Activated T-helper 1 cell treated with Interleukin-2 at 50 U/mL for 16 hours (primary cell): ENCODE results near the gene SH2D4B.

Experiments
- DNase-seq: peaks from one replicate; pipeline ENCODE4 v3.0.0-alpha.2; 2020; ENCODE audit warnings: low read depth

The SH2D4B gene

DNA sequence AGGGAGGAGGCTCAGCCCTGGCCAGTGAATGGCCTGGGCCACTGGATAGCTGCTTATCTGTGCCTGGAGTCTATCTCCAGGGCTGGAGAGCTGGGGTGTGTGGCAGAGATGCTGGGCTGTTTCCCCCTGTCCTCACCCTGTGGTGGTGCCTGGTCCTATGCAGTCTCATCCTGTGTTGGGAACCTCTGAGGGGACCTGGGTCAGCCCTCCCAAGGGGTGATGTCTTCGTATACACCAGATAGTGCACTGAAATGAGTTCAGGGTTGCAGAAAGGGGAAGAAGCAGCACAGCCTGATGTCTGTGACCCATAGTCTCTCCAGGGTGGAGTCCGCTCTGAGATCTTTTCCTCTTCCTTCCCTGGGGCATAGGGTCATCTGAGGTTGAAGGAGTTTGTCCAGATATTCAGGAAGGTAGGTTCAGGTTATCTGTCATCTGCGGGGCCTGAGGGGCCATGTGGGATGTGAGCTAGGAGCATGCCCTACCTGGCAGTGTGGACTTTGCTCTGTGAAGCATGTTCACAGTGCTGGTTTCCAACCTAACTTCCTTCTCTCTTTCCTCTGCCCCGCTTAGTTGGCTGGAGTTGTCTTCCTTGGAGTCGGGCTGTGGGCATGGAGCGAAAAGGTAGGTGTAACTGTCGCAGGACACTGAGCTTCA, 33.4 kb upstream of the SH2D4B start:
- no peak for DNase-seq

DNA sequence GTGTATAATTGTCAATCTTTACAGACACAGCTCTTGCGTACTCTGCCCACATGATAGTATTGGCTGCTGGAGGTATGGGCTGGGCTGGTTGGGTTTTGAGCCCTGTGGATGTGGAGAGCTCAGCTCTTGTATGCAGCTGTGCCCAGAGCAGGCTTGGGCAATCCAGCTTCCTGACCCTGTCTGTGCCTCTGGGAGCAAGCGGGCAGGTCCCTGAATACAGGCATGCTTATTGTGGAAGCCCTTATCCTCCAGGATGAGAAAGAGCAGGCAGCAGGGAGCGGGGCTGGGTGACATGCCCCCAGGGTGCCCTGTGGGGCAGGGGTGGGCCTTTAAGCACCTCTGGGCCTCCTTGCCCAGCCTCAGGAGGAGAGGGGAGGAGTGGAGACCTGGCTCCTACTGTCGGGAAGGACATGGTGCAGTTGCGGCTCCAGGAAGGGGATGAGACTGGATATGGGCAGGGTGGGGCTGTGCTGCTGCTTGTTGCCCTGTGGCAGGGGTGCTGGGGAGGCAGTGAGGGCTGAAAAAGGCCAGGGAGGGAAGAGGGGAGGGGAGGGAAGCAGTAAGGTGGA, 32.7 kb upstream of the SH2D4B start:
- DNase-seq = no peak

DNA sequence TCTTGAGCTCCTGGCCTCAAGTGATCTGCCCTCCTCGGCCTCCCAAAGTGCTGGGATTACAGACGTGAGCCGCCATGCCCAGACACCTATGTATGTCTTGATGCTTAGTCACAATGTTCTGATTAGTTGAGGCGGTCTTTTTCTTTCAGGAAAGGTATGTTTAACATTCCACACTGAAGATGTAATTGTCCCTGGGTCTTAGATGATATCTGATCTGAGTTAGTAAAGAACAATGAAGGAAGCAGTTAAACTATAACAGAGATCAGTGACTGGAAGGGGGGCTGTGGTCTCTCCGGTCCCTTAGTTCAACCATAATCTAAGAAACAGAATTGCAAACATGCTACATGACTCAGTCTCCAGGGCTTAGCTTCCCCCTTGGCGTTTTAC, 31.5 kb upstream of the SH2D4B start:
- no peak for DNase-seq

DNA sequence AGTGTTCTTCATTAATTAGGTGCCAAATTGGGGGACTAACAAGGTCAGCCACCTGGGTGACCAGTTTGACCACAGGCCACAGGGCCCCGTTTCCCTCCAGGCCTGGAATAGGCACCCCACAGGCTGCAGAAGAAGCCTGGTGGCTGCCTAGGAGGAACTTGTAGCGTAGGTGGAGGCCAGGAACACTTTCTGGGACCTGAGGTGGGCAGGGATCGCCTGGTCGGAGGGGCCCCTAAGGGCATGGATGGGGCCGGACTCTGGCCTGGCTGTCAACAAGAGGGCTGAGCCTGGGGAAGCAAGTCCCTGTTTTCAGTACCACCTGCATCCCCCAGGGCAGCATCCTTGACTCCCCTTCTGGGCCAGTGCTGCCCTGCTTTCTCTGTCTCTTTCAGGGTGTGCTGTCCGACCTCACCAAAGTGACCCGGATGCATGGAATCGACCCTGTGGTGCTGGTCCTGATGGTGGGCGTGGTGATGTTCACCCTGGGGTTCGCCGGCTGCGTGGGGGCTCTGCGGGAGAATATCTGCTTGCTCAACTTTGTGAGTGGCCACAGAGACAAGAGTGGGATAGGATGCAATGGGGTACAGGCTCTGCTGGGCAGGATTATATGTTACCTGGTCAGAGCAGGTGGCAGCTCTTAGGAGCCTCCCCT, 30.7 kb upstream of the SH2D4B start:
- no peak for DNase-seq

DNA sequence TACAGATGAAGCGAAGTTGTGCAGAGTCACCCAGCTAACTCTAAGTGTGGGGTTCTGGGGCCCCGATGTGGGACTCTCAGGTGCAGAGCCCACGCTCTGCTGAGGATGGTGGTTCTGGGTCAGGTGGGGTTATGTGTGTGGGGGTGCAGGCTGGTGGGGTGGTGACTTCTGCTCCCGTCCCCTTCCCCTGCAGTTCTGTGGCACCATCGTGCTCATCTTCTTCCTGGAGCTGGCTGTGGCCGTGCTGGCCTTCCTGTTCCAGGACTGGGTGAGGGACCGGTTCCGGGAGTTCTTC, 28.6 kb upstream of the SH2D4B start:
- no peak for DNase-seq

DNA sequence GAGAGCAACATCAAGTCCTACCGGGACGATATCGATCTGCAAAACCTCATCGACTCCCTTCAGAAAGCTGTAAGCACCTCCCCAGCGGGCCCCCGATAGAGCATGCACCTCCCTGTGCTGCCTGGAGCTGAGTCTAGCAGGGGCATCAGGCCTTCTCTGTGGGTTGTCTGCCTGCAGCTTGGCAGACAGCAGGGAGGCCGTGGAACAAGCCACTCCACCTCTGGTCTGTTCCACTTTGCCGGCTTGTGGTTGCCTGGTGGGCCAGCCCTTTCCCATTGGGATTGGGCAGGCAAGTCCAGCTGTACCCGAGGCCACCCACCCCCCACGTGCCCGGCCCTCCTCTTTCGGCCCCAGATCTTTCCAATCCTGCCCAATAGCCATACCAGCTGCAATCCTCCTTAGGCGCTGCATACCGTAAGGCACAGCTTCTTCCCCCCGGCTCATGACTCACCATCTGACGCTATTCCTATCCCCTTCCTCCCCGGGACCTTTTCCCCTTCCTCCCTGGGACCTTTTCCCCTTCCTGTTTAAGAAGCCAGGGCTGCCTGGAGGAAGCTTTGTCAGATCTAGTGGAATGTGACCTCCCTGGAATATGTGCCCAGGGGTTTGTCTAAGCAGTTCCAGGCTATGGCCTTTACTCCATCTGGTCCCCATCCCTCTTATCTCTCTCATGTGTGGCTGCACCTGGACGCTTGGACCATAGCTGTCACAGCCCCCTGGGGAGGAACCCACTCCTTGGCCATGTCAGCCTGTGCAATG, 28.1 kb upstream of the SH2D4B start:
- DNase-seq = no peak

DNA sequence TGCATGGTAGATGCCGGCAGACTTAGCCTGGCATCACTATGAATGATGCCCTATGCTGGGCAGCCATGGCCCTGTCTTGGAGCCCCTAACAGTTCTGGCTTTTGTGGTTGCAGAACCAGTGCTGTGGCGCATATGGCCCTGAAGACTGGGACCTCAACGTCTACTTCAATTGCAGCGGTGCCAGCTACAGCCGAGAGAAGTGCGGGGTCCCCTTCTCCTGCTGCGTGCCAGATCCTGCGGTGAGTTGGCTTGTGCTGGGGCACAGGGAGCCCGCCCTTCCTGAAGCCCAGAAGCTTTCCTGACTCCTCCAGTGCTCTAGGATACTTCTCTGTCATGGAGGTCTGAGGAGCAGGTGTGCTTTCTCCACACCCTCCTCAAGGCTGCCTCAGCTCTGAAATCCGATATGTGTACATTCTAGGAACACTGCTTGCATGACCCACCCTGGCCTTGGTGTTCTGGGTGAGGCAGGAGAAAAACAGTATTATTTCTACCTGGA, 25.6 kb upstream of the SH2D4B start:
- no peak for DNase-seq

DNA sequence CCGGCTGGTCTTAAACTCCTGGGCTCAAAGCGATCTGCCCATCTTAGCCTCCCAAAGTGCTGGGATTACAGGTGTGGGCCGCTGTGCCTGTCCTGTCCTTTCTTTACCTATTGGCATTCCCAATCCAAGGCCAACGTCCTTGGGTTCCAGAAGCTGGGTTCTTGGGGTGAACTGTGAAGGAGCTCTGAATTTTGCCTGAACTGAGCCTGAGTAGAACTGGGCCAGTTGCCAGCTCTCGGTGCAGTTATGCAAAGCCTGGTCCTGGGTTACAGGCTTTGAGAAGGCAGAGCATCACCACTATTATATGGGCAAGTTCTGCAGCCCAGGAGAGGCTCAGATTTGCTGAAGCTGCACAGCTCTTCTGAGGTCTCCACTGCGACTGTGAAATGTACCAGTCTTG, 24.6 kb upstream of the SH2D4B start:
- no peak for DNase-seq

DNA sequence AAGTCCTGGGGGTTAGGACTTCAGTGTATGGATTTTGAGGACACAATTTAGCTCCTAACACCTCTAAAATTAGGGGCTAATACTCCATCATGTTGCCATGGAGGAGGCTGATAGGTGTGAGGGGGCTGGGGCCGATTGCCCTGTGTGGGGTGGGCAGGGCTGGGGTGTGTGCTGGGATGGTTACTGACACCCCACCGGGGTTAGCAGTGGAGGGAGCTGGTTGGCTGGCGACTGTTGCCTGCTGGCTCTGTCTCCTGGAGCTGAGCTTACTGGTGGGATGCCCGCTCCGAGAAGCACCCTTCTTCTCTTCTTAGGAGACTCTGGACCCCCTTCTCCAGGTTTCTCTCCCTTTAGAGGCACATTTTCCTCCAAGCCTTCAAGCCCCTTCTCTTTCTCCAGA, 22.2 kb upstream of the SH2D4B start:
- DNase-seq = no peak

DNA sequence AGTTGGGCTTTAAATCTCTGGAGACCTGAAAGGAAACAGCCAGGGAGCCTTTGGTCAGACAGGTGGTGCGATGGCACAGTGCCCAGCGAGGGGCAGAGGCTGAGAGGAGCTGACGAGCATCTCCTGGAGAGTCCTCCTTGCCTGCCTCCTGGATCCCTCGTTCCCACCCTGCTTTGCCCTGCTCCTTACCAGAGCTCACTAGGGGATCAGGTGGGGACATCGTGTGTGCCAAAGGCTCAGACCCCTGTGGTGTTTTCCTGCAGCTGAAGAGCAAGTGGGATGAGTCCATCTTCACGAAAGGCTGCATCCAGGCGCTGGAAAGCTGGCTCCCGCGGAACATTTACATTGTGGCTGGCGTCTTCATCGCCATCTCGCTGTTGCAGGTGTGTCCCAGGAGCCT, 21.8 kb upstream of the SH2D4B start:
- no peak for DNase-seq

DNA sequence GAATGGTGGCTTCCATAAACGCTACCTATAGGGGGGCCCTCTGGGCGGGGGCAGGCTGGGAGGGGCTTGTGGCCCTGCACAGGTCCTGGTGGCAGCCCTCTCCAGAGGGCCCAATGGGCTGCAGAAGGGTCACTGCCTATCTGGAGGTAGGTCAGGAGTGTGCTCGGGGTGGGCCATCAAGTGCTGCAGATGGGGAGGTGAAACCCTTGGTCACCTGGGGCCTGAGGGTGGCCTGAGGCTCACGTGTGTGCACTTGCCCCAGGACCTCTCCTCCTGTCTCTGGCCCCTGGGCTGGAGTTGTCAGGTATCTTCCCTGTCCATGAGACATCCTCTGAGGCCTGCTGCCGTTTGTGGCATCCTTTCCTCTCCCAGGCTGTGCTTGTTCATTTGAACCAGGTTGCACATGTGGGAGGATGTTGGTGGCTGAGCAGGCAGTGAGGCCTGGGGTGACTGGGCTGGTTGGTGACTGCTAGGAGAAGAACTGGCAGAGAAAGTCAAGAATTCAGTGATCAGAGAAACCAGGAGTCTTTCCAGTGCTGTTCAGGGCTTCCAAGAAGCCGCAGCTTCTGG, 21.1 kb upstream of the SH2D4B start:
- no peak for DNase-seq

DNA sequence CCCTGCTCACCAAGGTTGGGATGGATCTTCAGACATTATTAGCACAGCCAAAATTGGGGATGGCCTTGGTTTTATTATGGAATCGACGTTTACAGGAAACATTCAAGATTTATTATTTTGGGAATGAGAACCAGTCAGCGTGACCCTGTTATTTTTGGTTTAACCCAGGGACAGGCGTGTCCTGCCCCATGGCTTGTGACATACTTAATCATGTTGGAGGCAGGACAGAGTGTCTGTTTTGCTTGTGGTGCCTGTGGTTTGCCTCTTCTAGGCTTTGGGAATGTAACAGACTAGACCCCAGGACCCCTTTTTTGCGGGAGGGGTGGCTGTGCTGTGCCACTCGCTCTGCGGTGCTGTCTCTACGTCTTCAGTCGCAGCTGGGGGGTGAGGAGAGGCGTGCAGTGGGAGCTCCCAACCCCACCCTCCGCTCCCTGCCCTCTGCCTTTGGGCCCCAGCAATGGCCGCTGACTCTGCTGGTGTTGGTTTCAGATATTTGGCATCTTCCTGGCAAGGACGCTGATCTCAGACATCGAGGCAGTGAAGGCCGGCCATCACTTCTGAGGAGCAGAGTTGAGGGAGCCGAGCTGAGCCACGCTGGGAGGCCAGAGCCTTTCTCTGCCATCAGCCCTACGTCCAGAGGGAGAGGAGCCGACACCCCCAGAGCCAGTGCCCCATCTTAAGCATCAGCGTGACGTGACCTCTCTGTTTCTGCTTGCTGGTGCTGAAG, 20.1 kb upstream of the SH2D4B start:
- no peak for DNase-seq

DNA sequence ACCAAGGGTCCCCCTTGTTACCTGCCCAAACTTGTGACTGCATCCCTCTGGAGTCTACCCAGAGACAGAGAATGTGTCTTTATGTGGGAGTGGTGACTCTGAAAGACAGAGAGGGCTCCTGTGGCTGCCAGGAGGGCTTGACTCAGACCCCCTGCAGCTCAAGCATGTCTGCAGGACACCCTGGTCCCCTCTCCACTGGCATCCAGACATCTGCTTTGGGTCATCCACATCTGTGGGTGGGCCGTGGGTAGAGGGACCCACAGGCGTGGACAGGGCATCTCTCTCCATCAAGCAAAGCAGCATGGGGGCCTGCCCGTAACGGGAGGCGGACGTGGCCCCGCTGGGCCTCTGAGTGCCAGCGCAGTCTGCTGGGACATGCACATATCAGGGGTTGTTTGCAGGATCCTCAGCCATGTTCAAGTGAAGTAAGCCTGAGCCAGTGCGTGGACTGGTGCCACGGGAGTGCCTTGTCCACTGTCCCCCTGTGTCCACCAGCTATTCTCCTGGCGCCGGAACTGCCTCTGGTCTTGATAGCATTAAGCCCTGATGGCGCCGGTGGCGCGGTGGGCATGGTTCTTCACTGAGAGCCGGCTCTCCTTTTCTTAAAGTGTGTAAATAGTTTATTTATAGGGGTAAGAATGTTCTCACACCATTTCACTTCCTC, 19.4 kb upstream of the SH2D4B start:
- DNase-seq = no peak

DNA sequence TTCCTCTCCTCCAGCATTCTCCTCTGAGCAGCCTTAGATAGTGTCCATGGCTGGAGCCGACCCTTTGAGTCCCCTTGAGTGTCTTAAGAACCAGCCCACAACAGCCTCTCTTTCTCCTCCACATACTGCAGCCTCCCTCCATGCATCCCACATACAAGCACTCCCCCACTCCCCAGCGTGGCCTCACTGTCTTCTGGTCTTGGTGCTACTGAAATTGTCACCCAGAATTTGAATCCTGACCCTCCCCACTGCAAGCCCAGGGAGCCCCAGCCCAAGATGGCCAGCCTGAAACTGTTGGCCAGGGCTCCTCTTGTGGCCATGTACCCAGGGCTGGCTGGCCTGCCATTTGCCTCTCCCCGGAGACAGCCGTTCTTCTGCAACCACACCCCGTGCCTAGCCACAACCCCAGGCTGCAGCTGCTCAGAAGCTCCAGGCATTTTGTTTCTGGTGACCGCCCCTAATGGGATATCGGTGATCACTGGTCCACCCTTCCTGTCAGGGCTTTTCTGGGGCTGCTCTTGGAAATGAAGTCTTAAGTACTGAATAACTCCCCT, 18.8 kb upstream of the SH2D4B start:
- DNase-seq = no peak

DNA sequence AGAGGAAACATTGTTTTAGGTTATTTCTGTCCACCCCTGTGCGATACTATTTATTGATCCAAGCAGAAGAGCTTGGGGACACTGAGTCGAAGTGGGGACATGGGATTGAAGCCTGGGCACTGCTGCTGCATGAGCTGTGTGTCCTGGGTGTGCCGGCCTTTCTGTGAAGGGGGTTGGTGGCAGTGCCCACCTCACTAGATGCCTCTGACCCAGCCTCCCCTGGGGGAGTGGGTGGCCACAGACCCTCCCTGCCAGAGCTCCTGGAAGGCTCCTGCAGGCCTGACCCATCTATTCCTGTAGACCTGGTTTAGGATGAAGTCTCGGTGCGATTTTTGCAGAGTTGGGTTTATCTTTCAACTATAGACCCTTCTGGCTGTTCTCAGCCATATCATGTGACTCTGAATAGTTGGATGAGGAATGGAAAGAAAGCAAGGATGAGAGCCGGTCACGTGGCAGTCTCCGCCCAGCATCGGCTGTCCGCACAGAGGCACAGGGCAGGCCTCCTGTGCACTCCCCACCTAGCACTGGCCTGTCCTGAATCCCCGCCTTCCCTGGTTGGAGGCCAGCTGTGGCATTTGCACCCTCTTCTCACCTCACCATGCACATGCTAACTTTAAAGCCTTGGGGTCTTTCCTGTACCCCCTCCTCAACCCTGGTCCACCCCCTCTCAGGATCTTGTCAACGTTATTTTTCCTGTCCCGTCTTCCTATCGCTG, 17.6 kb upstream of the SH2D4B start:
- no peak for DNase-seq

DNA sequence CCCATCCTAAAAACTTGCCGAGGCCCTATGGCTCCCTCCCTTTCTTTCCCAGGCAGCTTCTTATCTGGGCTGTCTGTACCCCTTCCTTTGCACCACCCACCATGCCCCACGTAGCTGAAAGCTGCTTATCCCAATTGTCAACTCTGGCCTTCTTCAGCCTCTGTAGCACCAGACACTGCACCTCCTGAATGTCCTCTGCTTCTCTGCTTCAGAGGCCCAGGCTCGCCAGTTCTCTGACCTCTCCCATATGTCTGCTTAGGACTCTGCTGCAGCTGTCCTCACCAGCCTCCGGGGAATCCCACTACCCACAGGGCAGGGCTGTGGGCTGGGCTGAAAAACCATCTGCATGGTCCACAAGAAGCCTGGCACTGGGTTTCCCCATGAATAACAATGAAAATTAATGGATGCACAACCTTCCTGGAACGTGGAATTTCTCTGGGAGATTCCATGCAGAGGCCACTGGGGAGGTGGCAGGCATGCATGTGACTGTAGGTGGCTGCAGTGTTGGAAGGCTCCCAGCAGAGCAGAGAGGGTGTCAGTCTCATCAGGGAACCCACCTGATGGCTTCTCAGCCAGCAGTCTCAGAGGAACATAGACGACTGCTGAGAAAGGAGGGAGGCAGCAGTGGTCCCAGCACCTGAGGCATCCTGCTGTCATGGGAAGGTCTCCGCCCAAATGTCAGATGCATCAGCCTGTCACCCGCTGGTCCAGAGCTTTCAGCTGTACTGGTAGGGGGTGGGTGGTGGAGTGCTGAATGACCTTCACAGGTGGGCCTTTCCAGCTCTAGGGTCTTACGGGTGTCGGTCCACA, 16.8 kb upstream of the SH2D4B start:
- no peak for DNase-seq

DNA sequence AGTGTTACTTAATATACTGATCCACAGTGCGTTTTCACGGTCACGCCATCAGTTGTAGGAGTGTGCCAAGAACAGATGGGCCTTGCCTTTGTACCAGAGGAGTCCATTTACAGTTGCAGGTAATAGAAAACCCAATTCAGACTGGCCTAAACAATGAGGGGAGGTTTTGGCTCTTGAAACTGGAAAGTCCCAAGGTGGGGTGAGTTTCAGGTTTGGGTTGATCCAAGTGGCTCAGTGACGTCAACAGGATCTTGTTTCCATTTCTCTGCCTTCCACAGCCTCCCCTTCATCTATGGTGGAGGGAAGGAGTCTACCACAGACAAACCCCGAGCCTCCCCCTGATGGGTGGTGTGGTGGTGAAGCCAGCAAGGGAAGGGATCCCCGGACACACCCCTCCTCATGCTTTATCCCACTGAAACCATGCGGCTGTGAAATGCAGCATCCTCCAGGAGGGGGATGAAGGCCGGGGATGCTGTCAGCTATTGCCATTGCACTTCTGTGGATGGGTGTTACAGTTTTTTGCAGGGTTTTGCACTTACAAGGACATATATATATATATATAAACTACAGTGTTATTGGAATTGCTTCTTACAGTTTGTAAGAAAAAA, 14.8 kb upstream of the SH2D4B start:
- no peak for DNase-seq

DNA sequence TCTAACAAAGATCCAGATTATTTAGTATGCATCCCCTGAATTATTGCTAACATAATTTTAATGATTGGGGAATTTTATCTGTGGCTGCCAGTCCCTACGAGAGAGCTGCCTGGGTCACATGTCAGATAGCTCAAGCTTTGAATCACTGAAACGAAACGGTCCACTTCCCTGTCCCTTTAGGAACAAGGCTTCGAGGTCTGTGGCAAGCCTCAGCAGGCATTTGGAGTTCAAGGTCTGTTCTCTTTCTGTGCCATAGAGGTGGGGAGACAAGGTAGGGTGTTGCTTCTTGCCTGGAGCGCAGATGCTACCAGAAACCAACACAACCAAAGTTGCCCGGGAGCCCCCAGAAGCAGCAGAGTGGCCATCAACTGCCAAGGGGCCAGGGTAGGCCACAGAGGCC, 13.9 kb upstream of the SH2D4B start:
- DNase-seq = no peak

DNA sequence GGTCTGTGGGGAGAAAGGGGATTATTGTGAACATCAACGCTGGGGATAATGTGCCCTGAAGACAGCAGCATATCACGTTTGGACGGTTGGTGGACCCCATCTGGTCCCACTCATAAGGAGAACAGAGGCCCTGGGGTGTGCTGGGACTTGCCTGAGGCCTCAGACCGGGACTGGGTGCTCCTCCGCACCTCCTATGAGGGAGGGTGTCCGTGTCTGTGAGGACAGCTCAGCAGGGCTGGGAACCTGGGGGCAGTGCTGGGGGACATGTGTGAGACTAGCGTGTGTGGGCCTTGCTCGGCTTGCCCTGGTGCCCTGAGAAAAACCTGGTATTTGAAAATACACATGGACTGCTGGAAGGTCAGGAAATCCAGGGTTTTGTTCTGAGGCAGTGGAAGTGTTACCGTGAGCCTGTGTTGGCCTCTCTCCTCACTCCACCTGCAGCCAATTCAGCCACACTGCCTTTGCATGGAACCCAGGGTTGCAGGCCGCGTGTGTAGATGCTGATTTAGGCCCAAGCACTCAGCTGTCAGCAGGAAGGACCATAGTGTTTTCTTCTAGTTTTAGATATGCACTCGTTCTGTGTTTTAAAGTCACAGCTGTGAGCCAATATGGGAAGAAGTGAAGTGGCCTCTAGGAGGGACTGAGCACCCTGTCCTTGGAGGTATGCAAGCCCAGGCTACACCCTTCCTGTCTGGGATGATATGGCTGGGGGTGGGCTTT, 13.4 kb upstream of the SH2D4B start:
- no peak for DNase-seq
